Measurements from ENCODE around the gene IGFBP2.

IGFBP2 gene

DNA sequence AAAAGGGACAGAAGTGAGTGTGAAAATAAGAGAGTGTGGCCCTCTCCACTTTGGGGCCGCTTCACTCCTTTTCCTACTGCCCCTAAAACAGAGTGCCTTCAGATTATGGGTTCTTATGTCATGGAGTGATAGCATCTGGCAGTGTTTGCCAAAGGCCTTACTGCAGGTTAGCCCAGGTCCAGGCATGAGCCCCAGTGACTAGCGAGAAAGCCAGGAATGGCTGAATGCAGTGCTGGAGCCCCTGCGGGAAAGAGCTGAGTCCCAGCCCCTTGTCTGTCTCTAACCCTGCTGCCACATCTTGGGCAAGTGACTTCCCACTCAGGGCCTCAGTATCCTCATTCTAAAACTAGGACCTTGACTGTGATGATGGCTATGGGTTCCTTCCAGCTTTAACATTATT is 56.2 kb downstream of the IGFBP2 start:
- no peak for FAIRE-seq

DNA sequence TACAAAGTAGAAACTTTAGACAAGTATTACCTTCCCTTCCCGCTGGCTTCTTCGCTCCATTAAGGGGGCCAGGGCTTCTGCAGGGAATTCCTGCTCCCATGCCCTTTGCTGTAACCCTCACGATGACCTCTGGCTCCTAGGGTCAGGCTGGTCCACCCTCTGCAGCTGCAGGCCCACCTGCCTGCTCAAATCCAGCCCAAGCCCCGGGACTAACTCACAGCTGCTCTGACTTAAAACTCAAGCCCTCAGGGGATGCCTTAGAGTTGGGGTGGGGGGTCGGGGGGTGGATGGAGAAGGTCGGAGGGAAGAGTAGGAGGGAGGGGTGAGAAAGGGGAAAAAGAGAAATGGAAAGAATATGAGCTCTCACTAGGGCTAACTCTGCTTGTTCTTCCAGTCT is 57.2 kb downstream of the IGFBP2 start:
- no peak for FAIRE-seq

DNA sequence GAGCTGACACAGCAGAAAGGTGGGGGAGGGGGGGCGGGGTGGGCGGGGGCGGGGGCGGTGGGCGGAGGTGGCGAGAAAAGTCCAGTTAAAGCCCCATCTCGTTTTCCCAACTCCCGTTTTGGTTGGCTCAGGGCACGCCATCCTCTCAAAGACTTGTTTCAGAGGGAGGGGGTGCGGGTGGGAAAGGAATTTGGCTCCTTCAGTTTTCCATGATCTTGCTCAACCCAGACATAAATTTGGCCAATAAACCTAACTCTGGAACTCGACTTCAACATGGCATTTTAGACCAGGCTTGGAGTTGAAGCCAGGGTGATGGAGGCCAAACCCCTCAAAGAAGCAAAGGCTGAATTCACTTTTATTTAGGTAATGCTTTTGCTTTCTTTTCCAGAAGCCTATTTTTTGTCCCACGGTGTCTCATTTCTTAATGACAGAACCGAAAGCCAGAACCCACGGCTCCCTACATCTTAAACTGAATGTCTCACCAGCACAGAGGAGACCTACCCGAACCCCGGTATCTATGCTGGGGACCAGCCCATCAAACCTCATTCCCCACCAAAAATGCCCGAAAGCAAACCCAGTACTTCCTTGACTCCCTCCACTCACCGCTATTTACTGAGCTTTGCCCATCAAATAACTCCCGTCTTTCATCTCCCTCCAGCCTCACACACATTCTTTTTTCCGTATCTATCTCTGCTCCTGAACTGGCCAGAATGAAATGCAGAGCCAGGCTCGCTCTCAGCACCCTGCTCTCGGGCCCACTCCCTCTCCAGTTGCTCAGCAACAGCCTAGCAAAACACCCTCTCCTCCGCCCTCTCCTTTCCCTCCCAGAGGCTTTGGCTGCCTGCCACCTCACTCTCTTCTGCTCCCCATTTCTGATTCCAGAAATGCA is 57.9 kb downstream of the IGFBP2 start:
- peak; percentile 12 for FAIRE-seq

DNA sequence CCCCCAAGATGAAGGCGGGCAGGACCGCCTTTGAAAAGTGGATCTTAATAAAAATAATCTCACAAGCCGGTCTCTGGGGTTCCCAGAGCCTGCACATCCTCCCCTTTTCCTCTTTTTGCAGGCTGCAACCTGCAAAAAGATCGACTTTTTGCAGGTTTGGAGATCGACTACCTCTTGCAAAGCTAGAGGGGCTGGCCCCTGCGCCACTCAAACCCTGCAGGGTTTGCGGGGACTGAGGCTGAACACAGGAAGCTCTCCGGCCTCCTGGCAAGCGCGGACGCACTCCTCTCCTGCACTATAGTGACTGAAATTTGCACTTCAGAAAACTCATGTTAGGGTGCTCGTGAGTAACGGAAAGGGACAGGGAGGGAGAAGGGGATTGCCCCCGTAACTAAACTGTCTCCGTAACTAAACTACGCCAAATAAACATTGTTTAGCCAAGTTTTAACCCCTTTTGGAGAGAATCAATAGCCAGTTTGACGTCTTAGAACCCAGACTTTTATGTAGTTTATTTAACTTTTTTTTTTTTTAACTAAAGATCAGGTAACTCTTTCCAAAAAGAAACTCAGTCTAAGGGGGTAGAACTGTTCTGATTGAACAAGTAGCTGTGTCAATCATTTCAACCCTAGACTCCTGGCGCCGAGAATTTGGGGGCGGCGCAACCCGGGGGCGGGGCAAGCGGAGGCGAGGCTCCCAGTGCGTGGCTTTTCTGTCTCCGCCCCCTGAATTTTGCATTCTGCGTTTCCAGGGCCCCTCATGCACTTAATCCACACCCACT is 59.6 kb downstream of the IGFBP2 start:
- FAIRE-seq = peak; percentile 62

GRCh38 chr2:216693414-216694080 is 60.3 kb downstream of the IGFBP2 start:
- FAIRE-seq = no peak

- FAIRE-seq = no peak
Measured at GRCh38 chr2:216694082-216694825, 61.0 kb downstream of the IGFBP2 start.

DNA sequence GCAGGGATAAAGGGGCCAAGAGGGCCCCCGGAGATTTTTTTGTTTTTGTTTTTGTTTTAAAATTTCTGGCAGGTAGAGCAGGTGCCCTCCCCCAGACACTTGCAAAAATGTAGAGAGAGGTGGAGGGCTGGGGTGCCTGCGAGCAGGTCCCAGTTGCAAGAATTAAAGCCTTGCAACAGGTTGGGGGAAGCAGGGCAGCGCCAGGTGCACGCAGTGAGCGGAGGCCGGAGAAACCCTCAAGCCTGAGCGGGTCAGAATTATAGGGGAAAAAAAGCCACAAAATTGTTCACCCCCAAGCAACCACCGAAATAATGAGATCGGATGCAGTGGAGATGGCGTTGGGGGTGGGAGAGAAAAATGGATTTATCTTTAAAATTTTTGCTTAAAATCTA is 61.6 kb downstream of the IGFBP2 start:
- FAIRE-seq = no peak

- peak; percentile 51 for FAIRE-seq
Measured at GRCh38 chr2:216695401-216695821, 62.2 kb downstream of the IGFBP2 start, which contains the start of gene IGFBP5. TSS of gene IGFBP5 (minus strand) at chr2:216695549. CDS start at chr2:216694775, 774 bp downstream.

DNA sequence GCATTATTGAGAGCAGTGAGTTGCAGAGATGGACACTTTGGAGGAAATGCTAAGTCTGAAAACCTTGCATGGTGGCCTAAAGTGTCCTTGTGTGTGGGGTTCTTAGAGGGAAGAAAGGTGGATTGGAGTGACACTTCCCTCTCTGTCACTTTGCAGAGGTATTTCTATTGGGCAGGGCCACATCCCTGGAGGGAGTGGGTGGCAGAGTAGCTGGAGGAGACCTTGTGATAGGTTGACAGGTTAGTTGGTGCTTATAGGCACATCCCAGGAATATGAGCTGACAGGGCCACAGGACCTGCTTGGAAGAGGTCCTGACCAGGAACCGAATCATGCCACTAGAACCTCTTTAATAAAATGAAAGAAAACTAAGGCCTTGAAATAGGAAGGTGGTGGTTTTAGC is 63.1 kb downstream of the IGFBP2 start:
- no peak for FAIRE-seq

DNA sequence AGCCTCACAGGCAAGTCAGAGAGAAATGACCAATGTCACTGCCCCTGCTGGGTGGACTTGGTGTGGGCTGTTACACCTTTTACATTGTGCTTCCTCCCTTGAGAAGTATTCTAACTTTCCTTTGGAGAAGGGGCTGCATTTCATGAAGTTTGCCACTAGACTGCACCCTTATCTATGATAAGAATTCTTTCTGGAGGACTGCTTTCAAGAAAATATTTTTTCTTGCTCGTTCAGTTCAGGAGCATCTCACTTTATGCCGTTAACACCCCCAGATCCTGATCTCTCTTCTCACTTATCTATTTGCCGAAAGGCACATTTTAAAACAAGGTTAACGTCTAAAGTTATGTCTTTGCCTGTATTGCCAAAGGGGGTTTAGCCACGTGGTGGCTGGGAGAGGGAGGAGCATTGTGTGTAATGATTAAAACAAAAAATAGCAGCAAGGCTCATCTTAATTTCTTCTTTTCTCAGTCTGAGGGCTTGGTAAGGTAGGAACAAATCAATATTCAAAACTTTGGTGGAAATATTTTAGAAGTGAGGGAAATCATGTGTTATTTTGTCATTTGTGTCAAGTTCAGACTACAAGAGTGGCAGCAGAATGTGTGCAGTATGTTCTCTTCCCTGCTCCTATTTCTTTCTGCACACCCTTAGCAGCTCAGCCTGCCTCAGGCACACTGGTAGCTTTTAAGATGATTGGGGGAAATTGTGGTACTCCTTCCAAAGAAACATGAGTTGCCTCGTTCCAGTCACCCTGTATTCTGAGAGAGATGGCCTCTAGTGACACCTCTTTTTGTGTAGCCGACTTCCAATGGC is 63.7 kb downstream of the IGFBP2 start:
- FAIRE-seq = peak; percentile 87

- FAIRE-seq = no peak
Measured at GRCh38 chr2:216698293-216698692, 65.1 kb downstream of the IGFBP2 start.

DNA sequence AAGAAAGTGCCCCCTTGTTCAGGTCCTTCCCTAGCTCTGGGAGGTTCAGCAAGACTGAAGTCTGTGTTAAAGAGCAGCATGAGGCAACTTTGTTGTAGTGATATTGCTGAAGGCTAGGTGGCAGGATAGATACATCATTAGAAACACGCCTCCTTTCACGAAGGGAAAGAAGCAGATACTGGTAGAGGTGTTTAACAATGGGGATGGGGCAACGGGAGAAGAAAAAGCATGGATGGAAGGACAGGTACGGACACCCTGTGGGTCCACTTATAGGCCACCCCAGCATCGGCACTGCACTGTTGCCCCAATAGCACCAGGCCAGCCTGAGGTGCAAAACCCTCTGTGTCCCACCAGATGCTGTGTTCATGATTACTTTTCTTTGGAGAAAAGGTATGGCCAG is 65.7 kb downstream of the IGFBP2 start:
- FAIRE-seq = peak; percentile 92

GRCh38 chr2:216700088-216700567 is 66.9 kb downstream of the IGFBP2 start:
- FAIRE-seq = no peak

GRCh38 chr2:216700781-216701180 is 67.6 kb downstream of the IGFBP2 start:
- FAIRE-seq = no peak

DNA sequence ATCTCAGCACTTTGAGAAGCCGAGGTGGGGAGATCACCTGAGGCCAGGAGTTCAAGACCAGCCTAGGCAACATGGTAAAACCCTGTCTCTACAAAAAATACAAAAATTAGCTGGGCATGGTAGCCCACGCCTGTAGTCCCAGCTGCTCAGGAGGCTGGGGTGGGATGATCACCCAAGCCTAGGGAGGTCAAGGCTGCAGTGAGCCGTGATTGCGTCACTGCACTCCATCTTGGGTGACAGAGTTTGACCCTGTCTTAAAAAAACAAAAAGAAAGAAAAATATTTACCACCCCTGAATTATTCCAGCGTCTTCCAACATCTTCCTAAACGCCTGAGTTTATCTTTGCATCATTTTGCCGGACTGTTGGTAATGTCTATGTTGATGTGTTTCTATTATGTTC is 68.3 kb downstream of the IGFBP2 start:
- FAIRE-seq = no peak

GRCh38 chr2:216702756-216703155 is 69.5 kb downstream of the IGFBP2 start:
- FAIRE-seq = no peak

- no peak for FAIRE-seq
Measured at GRCh38 chr2:216710551-216711301, 77.5 kb downstream of the IGFBP2 start.

GRCh38 chr2:216711348-216711747 is 78.1 kb downstream of the IGFBP2 start:
- FAIRE-seq = no peak

DNA sequence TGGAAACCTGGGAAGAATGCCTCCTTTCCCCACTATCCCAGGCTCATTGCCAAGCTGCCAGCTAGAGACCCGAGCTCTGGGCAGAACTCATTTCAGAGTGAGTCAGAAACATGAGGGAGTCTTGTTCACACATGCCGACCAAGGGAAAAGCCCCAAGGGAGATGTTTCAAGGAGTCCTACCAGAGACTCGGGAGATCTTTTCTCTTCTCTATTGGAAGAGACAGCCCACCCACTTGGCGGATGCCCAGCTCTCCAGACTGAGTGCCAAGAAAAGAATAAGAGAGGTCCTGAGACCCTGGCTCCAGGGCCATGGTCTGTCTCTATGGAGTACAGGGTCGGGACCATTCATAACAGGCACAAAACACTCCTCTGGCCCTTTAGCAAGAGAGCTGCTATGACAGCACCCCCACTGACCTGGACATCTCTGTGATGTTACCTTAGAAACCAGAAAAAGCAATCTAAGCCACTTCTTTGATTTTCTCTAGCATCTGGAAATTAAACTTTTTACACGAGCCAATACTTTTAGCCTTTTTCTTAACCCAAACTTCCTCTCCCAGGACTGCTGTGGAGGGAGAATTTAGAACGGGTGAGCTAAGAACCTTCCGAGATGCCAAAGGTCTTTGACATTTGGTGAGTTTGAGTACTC is 80.6 kb downstream of the IGFBP2 start:
- FAIRE-seq = no peak
